SU-DHL-6 (cell line): ENCODE data around the gene FOCAD.

ENCODE experiments used
- H2AFZ ChIP-seq: fragments of 200-600 bp; sonication (generic); 2 replicates; pipeline ENCODE4 v1.6.1; 2014; ENCODE audit warnings: low read depth, mild to moderate bottlenecking, moderate library complexity, mixed read lengths, antibody characterized with exemption, low read length; ENCODE audit not compliant: severe bottlenecking
- H3F3A ChIP-seq: fragments of 200-600 bp; shearing (Covaris generic); 2 replicates; pipeline ENCODE4 v1.6.0; 2016; ENCODE audit warnings: antibody characterized with exemption, mild to moderate bottlenecking; ENCODE audit not compliant: insufficient read depth
- H3K27ac ChIP-seq: fragments of 200-600 bp; sonication (generic); 2 replicates; pipeline ENCODE4 v1.5.1; 2016; ENCODE audit warnings: low read depth, mild to moderate bottlenecking, low read length, moderate library complexity, mixed read lengths
- H3K27me3 ChIP-seq: fragments of 200-600 bp; sonication (generic), shearing (Covaris generic); 2 replicates; pipeline ENCODE4 v1.6.0; 2014; ENCODE audit warnings: mild to moderate bottlenecking, low read length
- H3K36me3 ChIP-seq: fragments of 200-600 bp; sonication (generic); 2 replicates; pipeline ENCODE4 v1.6.1; 2014; ENCODE audit warnings: mild to moderate bottlenecking, low read length, mixed read lengths
- H3K4me2 ChIP-seq: fragments of 300-600, 200-600 bp; shearing (Covaris generic), sonication (generic); 2 replicates; pipeline ENCODE4 v1.6.0; 2014; ENCODE audit warnings: low read length, low read depth, mild to moderate bottlenecking; ENCODE audit not compliant: poor library complexity, severe bottlenecking
- H3K4me3 ChIP-seq: fragments of 200-600 bp; sonication (generic); 2 replicates; pipeline ENCODE4 v1.5.1; 2014; ENCODE audit warnings: antibody characterized with exemption, low read length, mild to moderate bottlenecking, mixed read lengths; ENCODE audit not compliant: insufficient read depth, poor library complexity, severe bottlenecking
- H3K79me2 ChIP-seq: fragments of 200-600 bp; sonication (generic); 2 replicates; pipeline ENCODE4 v1.6.1; 2014; ENCODE audit warnings: mild to moderate bottlenecking, low read length, moderate library complexity; ENCODE audit not compliant: insufficient read depth
- H3K9ac ChIP-seq: fragments of 200-600 bp; sonication (generic); 2 replicates; pipeline ENCODE4 v1.7.0; 2014; ENCODE audit warnings: mild to moderate bottlenecking, low read length
- H3K9me2 ChIP-seq: fragments of 200-600 bp; sonication (generic); replicated peaks from 2 replicates; pipeline ENCODE4 v1.6.1; 2014; ENCODE audit warnings: low read length; ENCODE audit not compliant: insufficient read depth
- H3K9me3 ChIP-seq: fragments of 200-600 bp; sonication (generic); 2 replicates; pipeline ENCODE4 v1.6.1; 2014; ENCODE audit warnings: low read length, mixed read lengths; ENCODE audit not compliant: insufficient read depth
- H4K20me1 ChIP-seq: fragments of 200-600 bp; sonication (generic); 2 replicates; pipeline ENCODE4 v1.6.1; 2014; ENCODE audit warnings: low read depth, mild to moderate bottlenecking, antibody characterized with exemption, low read length, moderate library complexity, mixed read lengths
- CTCF ChIP-seq: fragments of 200-600 bp; sonication (generic); IDR thresholded peaks from one replicate; pipeline ENCODE4 v1.5.1; 2017; ENCODE audit warnings: antibody characterized with exemption, mild to moderate bottlenecking, low read length, moderate library complexity; ENCODE audit not compliant: insufficient read depth, poor library complexity, severe bottlenecking
- EZH2phosphoT487 ChIP-seq: fragments of 200-600 bp; sonication (generic), shearing (Covaris generic); conservative IDR thresholded peaks from 2 replicates; pipeline ENCODE4 v1.6.1; 2018; ENCODE audit warnings: mild to moderate bottlenecking, antibody characterized with exemption, low read length, moderate library complexity, mixed read lengths

FOCAD gene

GRCh38 chr9:20853866-20854265 lies 169.8 kb downstream of the FOCAD start:
- H2AFZ ChIP-seq: no peak overlapping the region
- H3K79me2 ChIP-seq: no peaks in the 10 kb centered on the region
- no peaks in the 10 kb centered on the region for H3K27me3 ChIP-seq
- no peaks in the 10 kb centered on the region for H4K20me1 ChIP-seq
- H3K4me3 ChIP-seq: no peak overlapping the region
- no peaks in the 10 kb centered on the region for H3K36me3 ChIP-seq
- no peaks in the 10 kb centered on the region for H3F3A ChIP-seq
- H3K9me2 ChIP-seq: no peaks in the 10 kb centered on the region
- H3K9me3 ChIP-seq: no peaks in the 10 kb centered on the region
- TF ChIP-seq EZH2phosphoT487 (no peak), CTCF (no peak)
- no peak overlapping the region for H3K4me2 ChIP-seq
- H3K27ac ChIP-seq: no peak overlapping the region
- H3K9ac ChIP-seq: no peak overlapping the region

- Histone ChIP-seq H3K27me3 (no peaks in the 10 kb centered on the region), H3K9me2 (no peaks in the 10 kb centered on the region), H3K79me2 (no peaks in the 10 kb centered on the region), H3K9me3 (no peaks in the 10 kb centered on the region), H3K4me3 (no peak overlapping the region), H3K9ac (no peak overlapping the region), H2AFZ (no peak overlapping the region), H3K4me2 (no peak overlapping the region), H3F3A (no peaks in the 10 kb centered on the region), H3K27ac (no peak overlapping the region), H4K20me1 (no peaks in the 10 kb centered on the region), H3K36me3 (no peaks in the 10 kb centered on the region)
- TF ChIP-seq EZH2phosphoT487 (no peak), CTCF (no peak)
Observed at GRCh38 chr9:20854444-20854843, 170.4 kb downstream of the FOCAD start.

- H3K4me3 ChIP-seq: no peak overlapping the region
- H3K27me3 ChIP-seq: no peaks in the 10 kb centered on the region
- no peak overlapping the region for H3K27ac ChIP-seq
- no peak overlapping the region for H3K9ac ChIP-seq
- no peaks in the 10 kb centered on the region for H4K20me1 ChIP-seq
- H3F3A ChIP-seq: no peaks in the 10 kb centered on the region
- no peaks in the 10 kb centered on the region for H3K79me2 ChIP-seq
- no peaks in the 10 kb centered on the region for H3K9me2 ChIP-seq
- H2AFZ ChIP-seq: no peak overlapping the region
- TF ChIP-seq CTCF (no peak), EZH2phosphoT487 (no peak)
- no peaks in the 10 kb centered on the region for H3K9me3 ChIP-seq
- no peak overlapping the region for H3K4me2 ChIP-seq
- no peaks in the 10 kb centered on the region for H3K36me3 ChIP-seq
Observed at GRCh38 chr9:20863945-20864344, 179.9 kb downstream of the FOCAD start.

- no peak overlapping the region for H3K27ac ChIP-seq
- no peaks in the 10 kb centered on the region for H3K9me3 ChIP-seq
- no peaks in the 10 kb centered on the region for H3K79me2 ChIP-seq
- H3K4me3 ChIP-seq: no peak overlapping the region
- TF ChIP-seq CTCF (no peak), EZH2phosphoT487 (no peak)
- H3K27me3 ChIP-seq: no peaks in the 10 kb centered on the region
- H3K9ac ChIP-seq: no peak overlapping the region
- no peak overlapping the region for H2AFZ ChIP-seq
- H4K20me1 ChIP-seq: no peaks in the 10 kb centered on the region
- no peaks in the 10 kb centered on the region for H3K9me2 ChIP-seq
- H3K4me2 ChIP-seq: no peak overlapping the region
- no peaks in the 10 kb centered on the region for H3K36me3 ChIP-seq
- H3F3A ChIP-seq: no peaks in the 10 kb centered on the region
Observed at GRCh38 chr9:20865347-20865746, 181.3 kb downstream of the FOCAD start.
